ENCODE results near the gene ADAMTS2. TPM values are rescaled to one million over a fixed set of nuclear protein-coding genes. Genes with fewer than 3 reads are reported as not detected.
"Not testable (repeated sequence)": the region's sequence is repeated elsewhere in the genome, so short reads cannot be mapped to it uniquely, and the experiment has no call there.

Gene ADAMTS2
- total RNA-seq, 1 donor from 2014 or later, result 11.9 TPM

- ATAC-seq (peak; percentile 68), DNase-seq (ENCODE audit: low spot score) (peak; percentile 56)
Measured at GRCh38 chr5:179284751-179285631, 60.3 kb downstream of the ADAMTS2 start.

DNA sequence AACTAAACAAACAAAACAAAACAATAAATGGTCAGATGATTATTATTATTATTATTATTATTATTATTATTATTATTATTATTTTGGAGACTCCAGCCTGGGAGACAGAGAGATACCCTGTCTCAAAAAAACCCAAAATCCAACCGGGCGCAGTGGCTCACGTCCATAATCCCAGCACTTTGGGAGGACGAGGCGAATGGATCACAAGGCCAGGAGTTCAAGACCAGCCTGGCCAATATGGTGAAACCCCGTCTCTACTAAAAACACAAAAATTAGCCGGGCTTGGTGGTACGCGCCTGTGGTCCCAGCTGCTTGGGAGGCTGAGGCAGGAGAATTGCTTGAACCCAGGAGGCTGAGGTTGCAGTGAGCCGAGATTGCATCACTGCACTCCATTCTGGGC is 61.4 kb downstream of the ADAMTS2 start:
- not testable (repeated sequence) for ATAC-seq; DNase-seq (ENCODE audit: low spot score)

GRCh38 chr5:179281694-179282093 is 63.6 kb downstream of the ADAMTS2 start:
- DNase-seq (ENCODE audit: low spot score) (no peak), ATAC-seq (no peak)

DNA sequence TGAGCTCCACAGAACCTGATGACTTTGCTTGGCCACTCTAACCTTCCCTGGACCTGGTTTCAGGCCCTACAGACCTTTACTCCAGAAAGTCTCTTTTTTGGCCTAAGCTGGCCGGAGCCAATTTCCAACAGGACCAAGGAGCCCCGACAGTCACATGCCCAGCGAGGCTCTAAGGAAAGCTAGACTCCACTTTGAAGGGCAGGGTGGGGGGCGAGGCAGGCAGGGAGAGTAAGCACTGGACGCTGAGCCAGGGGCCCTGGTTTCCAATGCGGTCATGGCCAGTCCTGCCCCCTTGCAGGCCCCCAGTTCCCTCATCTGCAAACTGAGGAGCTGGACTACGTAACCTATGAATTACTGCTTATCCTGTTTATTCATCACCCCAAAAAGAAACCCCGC is 65.2 kb downstream of the ADAMTS2 start:
- DNase-seq (ENCODE audit: low spot score), result no peak
- ATAC-seq, result no peak

DNA sequence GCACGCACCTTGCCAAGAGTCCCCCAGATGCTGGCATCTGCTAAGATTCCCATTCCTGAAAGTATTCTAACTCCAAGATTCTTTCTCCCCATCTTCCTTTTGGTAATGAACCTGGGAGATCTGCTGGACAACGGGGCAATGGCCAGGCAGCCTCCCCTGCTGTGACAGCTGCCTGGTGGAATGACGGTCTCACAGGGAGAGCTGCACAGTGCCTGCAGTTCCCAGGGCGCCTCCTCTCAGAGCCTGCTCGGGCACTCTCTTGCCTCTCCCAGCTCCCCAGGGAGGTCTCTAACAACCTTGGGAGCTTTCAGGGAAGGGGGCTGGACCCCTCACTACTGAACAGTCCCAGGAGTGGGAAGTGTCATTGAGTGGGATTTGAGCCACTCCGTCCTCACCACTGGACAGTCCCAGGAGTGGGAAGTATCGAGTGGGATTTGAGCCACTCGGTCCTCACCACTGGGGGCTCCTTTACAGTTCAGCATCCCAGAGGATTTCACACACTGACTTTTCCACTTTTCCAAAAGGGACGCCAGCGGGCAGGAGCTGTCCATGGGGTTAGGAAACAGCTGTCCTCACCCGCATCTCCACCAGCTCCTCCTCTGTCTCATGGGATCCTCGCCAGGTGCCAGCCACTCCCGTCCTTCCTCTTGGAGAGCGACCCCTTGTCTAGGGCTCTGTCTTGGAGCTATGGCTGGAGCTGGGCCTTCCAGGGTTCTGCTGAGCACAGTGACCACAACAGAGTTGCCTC is 65.7 kb downstream of the ADAMTS2 start:
- no peak for DNase-seq (ENCODE audit: low spot score)
- ATAC-seq, result no peak

GRCh38 chr5:179278546-179278945 is 66.7 kb downstream of the ADAMTS2 start:
- DNase-seq (ENCODE audit: low spot score) (no peak), ATAC-seq (no peak)

GRCh38 chr5:179278119-179278518 is 67.1 kb downstream of the ADAMTS2 start:
- no peak for ATAC-seq
- DNase-seq (ENCODE audit: low spot score), result no peak

- DNase-seq (ENCODE audit: low spot score) (no peak), ATAC-seq (no peak)
Measured at GRCh38 chr5:179276838-179277395, 68.3 kb downstream of the ADAMTS2 start.

DNA sequence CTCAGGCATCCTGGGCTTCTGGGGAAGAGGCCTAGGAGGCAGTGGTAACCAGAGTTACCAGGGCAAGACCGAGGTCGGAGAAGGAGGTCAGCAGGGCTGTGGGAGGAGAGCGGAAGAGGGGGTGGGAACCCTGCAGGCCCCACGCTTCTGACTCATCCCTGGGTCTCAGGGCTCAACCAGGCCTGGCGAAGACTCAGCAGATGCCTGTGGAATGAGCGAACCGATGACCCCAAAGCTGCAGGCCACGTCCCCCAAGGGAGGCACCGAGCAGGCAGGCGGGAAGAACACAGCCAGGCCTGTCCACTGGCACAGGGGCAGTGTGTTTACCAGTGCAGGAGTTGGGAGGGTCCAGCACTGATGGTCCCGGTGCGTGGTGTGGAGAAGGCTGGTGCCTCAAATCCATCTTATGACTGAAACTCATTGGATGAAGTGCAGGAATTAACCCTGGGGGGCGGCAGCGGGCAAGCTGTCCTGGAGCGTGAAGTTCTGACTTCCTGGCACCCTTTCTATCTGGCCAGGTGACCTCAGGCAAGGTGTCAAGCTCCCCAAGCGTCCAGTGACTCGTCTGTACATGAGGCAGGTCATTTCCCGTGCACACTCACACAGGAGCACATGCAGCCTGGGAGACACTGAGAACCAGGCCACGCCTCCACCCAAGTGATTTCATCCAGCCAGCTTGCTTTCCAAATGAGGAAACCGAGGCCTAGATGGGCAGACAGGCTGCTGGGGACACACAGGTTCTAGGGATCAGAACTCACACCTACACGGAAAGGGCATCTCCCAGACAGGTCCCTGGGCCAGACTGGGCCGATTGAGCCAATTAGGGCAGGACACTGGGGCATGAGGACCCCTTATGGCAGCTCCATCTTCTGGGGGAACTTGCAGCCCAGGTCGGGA is 69.1 kb downstream of the ADAMTS2 start:
- DNase-seq (ENCODE audit: low spot score), result no peak
- peak; percentile 61 for ATAC-seq

DNA sequence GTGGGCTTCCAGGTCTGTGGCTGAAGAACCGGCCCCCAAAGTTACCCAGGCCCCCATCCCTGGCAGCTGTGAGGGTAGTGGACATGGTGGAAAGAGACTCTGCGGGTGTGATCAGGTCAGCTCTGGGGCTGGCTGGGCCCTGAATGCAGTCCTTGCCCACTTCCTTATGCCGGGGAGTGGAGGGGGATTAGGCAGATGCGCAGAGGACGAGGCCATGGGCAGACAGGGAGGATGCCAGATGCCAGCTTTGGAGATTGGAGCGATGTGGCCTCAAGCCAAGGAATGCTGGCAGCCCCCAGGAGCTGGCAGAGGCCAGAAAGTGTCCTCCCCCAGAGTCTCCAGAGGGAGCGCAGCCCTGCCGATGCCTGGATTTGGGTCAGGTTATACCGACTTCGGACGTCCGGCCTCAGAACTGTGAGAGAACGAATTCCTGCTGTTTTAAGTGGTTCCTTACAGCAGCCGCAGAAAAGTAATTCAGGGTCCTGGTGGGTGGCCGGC is 69.8 kb downstream of the ADAMTS2 start:
- ATAC-seq (no peak), DNase-seq (ENCODE audit: low spot score) (no peak)

GRCh38 chr5:179274321-179275315 is 70.6 kb downstream of the ADAMTS2 start:
- ATAC-seq, result no peak

GRCh38 chr5:179273441-179274145 is 71.7 kb downstream of the ADAMTS2 start:
- DNase-seq (ENCODE audit: low spot score) (no peak), ATAC-seq (no peak)

More at GRCh38 chr5:179274321-179275315, 70.6 kb downstream of the ADAMTS2 start:
- no peak for DNase-seq (ENCODE audit: low spot score)

DNA sequence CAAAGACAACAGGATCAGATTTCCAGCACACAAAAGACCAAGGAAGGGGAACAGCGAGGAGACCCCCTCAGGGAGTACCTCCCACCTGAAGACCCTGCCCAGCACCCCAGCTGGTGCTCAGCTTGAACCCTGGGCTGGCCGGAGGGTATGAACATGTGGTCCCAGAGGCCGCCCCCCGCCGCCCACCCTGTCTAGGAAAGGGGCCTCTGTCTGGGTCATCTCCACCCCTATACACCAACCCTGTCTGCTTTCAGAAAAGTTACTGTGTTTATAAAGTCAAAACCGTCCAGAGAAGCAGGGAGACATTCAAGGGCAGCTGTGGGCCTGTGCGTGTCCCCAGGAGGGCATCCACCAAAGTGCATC is 72.2 kb downstream of the ADAMTS2 start:
- ATAC-seq (no peak), DNase-seq (ENCODE audit: low spot score) (no peak)

- DNase-seq (ENCODE audit: low spot score) (no peak), ATAC-seq (no peak)
Measured at GRCh38 chr5:179272326-179273072, 72.8 kb downstream of the ADAMTS2 start.

- ATAC-seq, result no peak
- no peak for DNase-seq (ENCODE audit: low spot score)
Measured at GRCh38 chr5:179271821-179272325, 73.4 kb downstream of the ADAMTS2 start.

GRCh38 chr5:179271428-179271734 is 73.9 kb downstream of the ADAMTS2 start:
- DNase-seq (ENCODE audit: low spot score) (peak; percentile 29), ATAC-seq (no peak)

DNA sequence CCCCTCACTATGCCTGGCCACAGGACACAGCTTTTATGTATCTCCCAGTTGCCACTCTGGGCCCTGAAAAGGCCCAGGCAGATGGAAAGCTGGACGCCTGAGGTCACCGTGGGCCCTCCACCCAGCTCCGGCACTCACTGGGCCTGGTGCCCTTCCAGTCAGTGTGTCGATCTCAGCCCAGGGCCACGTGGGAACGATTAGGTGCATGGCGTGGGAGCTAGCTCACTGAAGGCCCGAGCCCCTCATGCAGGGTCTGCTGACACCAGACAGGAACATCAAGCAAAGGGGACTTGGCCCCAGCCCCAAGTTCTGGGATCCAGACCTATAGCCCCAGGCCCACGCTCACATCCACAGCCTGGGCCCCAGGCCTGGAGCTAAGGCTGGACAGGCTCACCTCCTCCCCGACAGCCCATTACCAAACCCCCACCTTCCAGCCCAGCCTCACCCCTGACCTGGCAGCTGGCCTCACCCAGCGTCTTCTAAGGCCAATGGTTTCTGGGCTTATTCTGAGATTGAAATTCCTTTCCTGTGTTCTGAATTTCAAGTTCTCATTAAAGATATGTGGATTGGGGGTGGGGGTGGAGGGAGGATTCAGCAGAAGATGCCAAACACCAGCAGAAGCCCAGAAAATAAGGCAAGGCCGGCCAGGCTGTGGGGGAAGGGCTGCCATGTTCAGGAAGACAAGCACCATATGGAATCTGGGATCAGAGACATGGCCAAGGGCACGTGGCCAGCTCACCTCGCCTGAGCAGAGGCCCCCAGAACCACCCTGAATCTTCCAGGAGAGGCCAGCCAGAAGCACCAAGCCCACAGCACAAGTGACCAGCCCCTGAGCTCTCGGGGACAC is 74.5 kb downstream of the ADAMTS2 start:
- no peak for ATAC-seq
- DNase-seq (ENCODE audit: low spot score), result peak; percentile 41
